CD4-positive, alpha-beta memory T cell (primary cell): ENCODE results near the gene APIP. TPM values are rescaled to one million over a fixed set of nuclear protein-coding genes. Genes with fewer than 3 reads are reported as not detected.

Experiments
- CTCF ChIA-PET: fragments of 350-600 bp; sonication (Branson Sonifier 250); formaldehyde crosslinking; loops from one replicate; lab custom pipeline; 2021; ENCODE audit warnings: inconsistent platforms; ENCODE audit not compliant: partially characterized antibody; lab: Charles Lee
- POLR2A ChIA-PET: fragments of 350-600 bp; sonication (Branson Sonifier 250); formaldehyde crosslinking; loops from one replicate; lab custom pipeline; 2021; ENCODE audit not compliant: partially characterized antibody; lab: Charles Lee
- DNase-seq, 5 donors: peaks; one replicate each; pipeline versions ENCODE4 v3.0.0 to v3.0.0-alpha.2; 2020 to 2022; ENCODE audit warnings: mixed read lengths in 1 of 5
- H3K27ac ChIP-seq: one replicate; pipeline ENCODE4 v1.7.0; 2013; ENCODE audit warnings: low read depth, low read length
- H3K27me3 ChIP-seq: 2 replicates; pipeline ENCODE4 v1.7.0; 2013; ENCODE audit warnings: mild to moderate bottlenecking, low read length, moderate library complexity; ENCODE audit not compliant: insufficient read depth
- H3K36me3 ChIP-seq: 2 replicates; pipeline ENCODE4 v1.7.0; 2013; ENCODE audit warnings: mild to moderate bottlenecking, low read length, moderate library complexity; ENCODE audit not compliant: insufficient read depth
- H3K4me1 ChIP-seq: 2 replicates; pipeline ENCODE4 v1.7.0; 2013; ENCODE audit warnings: mild to moderate bottlenecking, low read length, moderate library complexity; ENCODE audit not compliant: insufficient read depth
- H3K4me3 ChIP-seq, 2 donors: one replicate each; pipeline ENCODE4 v1.7.0; 2013; ENCODE audit warnings: low read length in 2 of 2, mild to moderate bottlenecking in 1 of 2
- H3K9me3 ChIP-seq, 2 donors: one replicate each; pipeline ENCODE4 v1.7.0; 2013; ENCODE audit warnings: low read length in 2 of 2, control low read depth in 1 of 2; ENCODE audit not compliant: control insufficient read depth in 1 of 2
- H3K27ac Mint-ChIP-seq, 7 donors: one replicate each; pipeline ENCODE4 v1.8.0; 2020 to 2021; ENCODE audit warnings: mixed read lengths in 7 of 7, mild to moderate bottlenecking in 6 of 7, inconsistent platforms in 3 of 7, moderate library complexity in 3 of 7
- H3K27me3 Mint-ChIP-seq, 2 donors: one replicate each; pipeline ENCODE4 v1.8.0; 2020 to 2021; ENCODE audit warnings: mixed read lengths in 2 of 2
- H3K36me3 Mint-ChIP-seq, 2 donors: one replicate each; pipeline ENCODE4 v1.8.0; 2020 to 2021; ENCODE audit warnings: mixed read lengths in 2 of 2, inconsistent platforms in 1 of 2, mild to moderate bottlenecking in 1 of 2
- H3K4me1 Mint-ChIP-seq, 4 donors: one replicate each; pipeline ENCODE4 v1.8.0; 2020 to 2021; ENCODE audit warnings: mixed read lengths in 4 of 4, mild to moderate bottlenecking in 1 of 4
- H3K4me3 Mint-ChIP-seq, 8 donors: one replicate each; pipeline ENCODE4 v1.8.0; 2020 to 2021; ENCODE audit warnings: mixed read lengths in 8 of 8, mild to moderate bottlenecking in 7 of 8, moderate library complexity in 6 of 8, inconsistent platforms in 3 of 8
- H3K9me3 Mint-ChIP-seq, 8 donors: one replicate each; pipeline ENCODE4 v1.8.0; 2020 to 2021; ENCODE audit warnings: mixed read lengths in 8 of 8, mild to moderate bottlenecking in 5 of 8, inconsistent platforms in 3 of 8, moderate library complexity in 1 of 8
- intact Hi-C: fragments of 100-400 bp; cut with micrococcal nuclease; formaldehyde crosslinking; loops from one replicate; pipeline ENCODE4 v1.15.1; 2023
- polyA plus RNA-seq, 2 donors: library from polyadenylated mRNA; unstranded; fragments of 300-500 nt; fragmentation: Illumina TruSeq; gene quantifications; one replicate each; pipeline ENCODE4 v1.2.3, GENCODE V29; 2021
- total RNA-seq, 2 experiments: library from RNA; stranded (reverse); gene quantifications; one replicate each; pipeline ENCODE4 v1.2.3, GENCODE V29; 2021

APIP gene
- total and polyA plus RNA-seq, 4 experiments from 2014 or later, result 17.2 to 27.6 (median 18.0) TPM

- Mint-ChIP-seq H3K27me3 (no peaks in the 10 kb centered on the region), H3K4me1 (no peaks in the 10 kb centered on the region), H3K36me3 (no peaks in the 10 kb centered on the region), H3K4me3 (no peak overlapping the region), H3K9me3 (no peaks in the 10 kb centered on the region), H3K27ac (no peak overlapping the region)
- intact Hi-C loops, result no loop called here
- H3K9me3 ChIP-seq, result no peaks in the 10 kb centered on the region
- POLR2A ChIA-PET, result no interaction called here
- H3K27ac ChIP-seq, result no peak overlapping the region
- no peaks in the 10 kb centered on the region for H3K4me1 ChIP-seq
- DNase-seq, result no peak
- no peak overlapping the region for H3K4me3 ChIP-seq
- no peaks in the 10 kb centered on the region for H3K36me3 ChIP-seq
- H3K27me3 ChIP-seq, result no peaks in the 10 kb centered on the region
- CTCF ChIA-PET, result interaction anchor here (0.9 kb wide), 1 partner anchor 124 kb away, joined by 3 read pairs; no protein-coding TSS in a partner anchor
These were observed 56.1 kb downstream of the APIP start for GRCh38 chr11:34860034-34860433.

- intact Hi-C loops, result no loop called here
- ChIA-PET POLR2A (no interaction called here), CTCF (no interaction called here)
- no peaks in the 10 kb centered on the region for H3K36me3 Mint-ChIP-seq
- H3K9me3 Mint-ChIP-seq, result no peaks in the 10 kb centered on the region
- H3K4me3 Mint-ChIP-seq, result no peak overlapping the region
- H3K27ac Mint-ChIP-seq, result no peak overlapping the region
- no peaks in the 10 kb centered on the region for H3K4me1 ChIP-seq
- no peaks in the 10 kb centered on the region for H3K36me3 ChIP-seq
- no peak overlapping the region for H3K4me3 ChIP-seq
- DNase-seq, result no peak
- no peaks in the 10 kb centered on the region for H3K9me3 ChIP-seq
- no peak overlapping the region for H3K27ac ChIP-seq
- H3K4me1 Mint-ChIP-seq, result no peaks in the 10 kb centered on the region
- H3K27me3 Mint-ChIP-seq, result no peaks in the 10 kb centered on the region
- no peaks in the 10 kb centered on the region for H3K27me3 ChIP-seq
These were observed 56.7 kb downstream of the APIP start for GRCh38 chr11:34859496-34859895.

- Histone ChIP-seq H3K4me3 (no peak overlapping the region), H3K27me3 (no peaks in the 10 kb centered on the region), H3K36me3 (no peaks in the 10 kb centered on the region), H3K27ac (no peak overlapping the region), H3K9me3 (no peaks in the 10 kb centered on the region), H3K4me1 (no peaks in the 10 kb centered on the region)
- DNase-seq, result no peak
- Mint-ChIP-seq H3K27ac (no peak overlapping the region), H3K9me3 (no peaks in the 10 kb centered on the region), H3K36me3 (no peaks in the 10 kb centered on the region), H3K4me3 (no peak overlapping the region), H3K27me3 (no peaks in the 10 kb centered on the region), H3K4me1 (no peaks in the 10 kb centered on the region)
- ChIA-PET POLR2A (no interaction called here), CTCF (no interaction called here)
- intact Hi-C loops, result no loop called here
These were observed 58.7 kb downstream of the APIP start for GRCh38 chr11:34857463-34857862.

DNA sequence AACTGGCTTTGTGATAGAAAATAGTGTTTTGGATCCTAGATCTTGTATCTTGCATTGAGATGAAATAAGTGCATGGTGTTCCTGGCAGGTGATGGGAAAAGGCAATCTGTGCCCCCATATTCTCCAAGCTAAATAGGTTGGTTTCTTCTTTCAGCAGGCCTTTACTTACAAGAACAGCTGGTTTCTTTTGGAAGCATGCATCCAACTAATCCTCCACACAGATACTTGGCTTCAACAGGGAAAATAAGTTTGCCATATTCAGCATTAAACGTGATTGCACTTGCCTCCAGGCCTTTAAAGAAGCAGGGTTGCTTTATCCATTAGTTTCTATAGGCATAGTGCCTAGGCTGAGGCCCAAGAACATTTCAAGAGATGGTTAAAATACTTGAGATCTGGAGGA, 59.9 kb downstream of the APIP start:
- no peak overlapping the region for H3K27ac ChIP-seq
- H3K9me3 ChIP-seq, result no peaks in the 10 kb centered on the region
- Mint-ChIP-seq H3K4me1 (no peaks in the 10 kb centered on the region), H3K36me3 (no peaks in the 10 kb centered on the region), H3K27me3 (no peaks in the 10 kb centered on the region), H3K4me3 (no peak overlapping the region), H3K27ac (no peak overlapping the region), H3K9me3 (no peaks in the 10 kb centered on the region)
- ChIA-PET CTCF (interaction anchor here (0.6 kb wide), 1 partner anchor 942 kb away, joined by 3 read pairs; no protein-coding TSS in a partner anchor), POLR2A (no interaction called here)
- H3K4me1 ChIP-seq, result no peaks in the 10 kb centered on the region
- H3K27me3 ChIP-seq, result no peaks in the 10 kb centered on the region
- DNase-seq, result no peak
- intact Hi-C loops, result no loop called here
- no peaks in the 10 kb centered on the region for H3K36me3 ChIP-seq
- H3K4me3 ChIP-seq, result no peak overlapping the region

DNA sequence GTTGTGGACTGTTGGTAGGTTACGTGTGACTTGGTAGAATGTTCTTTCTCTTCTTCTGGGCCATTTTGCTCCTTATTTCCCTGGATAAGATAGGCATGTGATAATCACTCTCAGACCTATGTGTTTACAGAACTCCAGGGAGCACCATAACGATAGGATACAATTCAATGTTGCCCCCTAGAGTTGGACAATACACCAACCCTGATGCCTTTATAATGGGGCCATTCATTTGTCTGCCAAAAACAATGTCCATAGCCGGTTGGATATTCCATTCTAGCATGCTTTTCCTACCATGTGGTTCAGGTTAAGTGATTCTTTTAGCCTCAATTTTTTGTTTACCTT, 60.5 kb downstream of the APIP start:
- no peak for DNase-seq
- no peaks in the 10 kb centered on the region for H3K9me3 ChIP-seq
- H3K4me1 ChIP-seq, result no peaks in the 10 kb centered on the region
- Mint-ChIP-seq H3K9me3 (no peaks in the 10 kb centered on the region), H3K27ac (no peak overlapping the region), H3K27me3 (no peaks in the 10 kb centered on the region), H3K36me3 (no peaks in the 10 kb centered on the region), H3K4me3 (no peak overlapping the region), H3K4me1 (no peaks in the 10 kb centered on the region)
- H3K27ac ChIP-seq, result no peak overlapping the region
- intact Hi-C loops, result no loop called here
- ChIA-PET POLR2A (no interaction called here), CTCF (interaction anchor here (0.6 kb wide), 1 partner anchor 942 kb away, joined by 3 read pairs; no protein-coding TSS in a partner anchor)
- no peaks in the 10 kb centered on the region for H3K36me3 ChIP-seq
- H3K4me3 ChIP-seq, result no peak overlapping the region
- no peaks in the 10 kb centered on the region for H3K27me3 ChIP-seq

DNA sequence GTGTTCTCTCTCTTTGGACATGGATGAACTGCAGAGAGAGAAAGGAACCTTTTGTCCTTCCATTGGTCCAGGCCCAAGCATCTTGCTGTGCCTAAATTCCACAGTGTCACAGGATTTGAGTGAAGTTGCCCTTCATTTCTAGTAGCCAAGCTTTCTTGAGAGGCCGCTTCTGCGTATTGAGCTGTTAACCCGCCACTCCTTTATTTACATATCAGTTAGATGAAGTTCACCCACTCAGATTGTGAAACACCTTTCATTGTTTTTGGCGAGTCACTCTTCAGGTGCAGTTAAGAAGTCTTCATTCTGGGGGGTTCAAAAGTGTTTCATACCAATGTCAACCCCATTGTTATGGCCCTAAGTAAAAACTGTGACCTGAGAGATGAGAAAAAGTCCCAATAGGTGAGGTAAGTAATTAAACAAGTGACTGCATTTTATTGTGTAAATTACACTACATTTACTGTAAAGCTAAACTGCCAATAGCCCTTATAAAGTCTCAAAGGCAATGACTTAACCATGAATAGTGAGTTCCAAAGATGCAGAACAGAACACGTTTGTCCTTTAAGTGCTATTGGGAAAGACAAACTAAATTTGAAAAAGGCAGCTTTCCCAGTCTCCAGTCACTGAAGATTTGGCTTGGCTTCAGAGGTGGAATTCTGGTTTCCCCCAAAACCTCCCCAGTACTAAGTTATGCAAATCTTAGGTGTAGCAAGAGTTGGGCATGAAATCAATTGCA, 61.0 kb downstream of the APIP start:
- no peaks in the 10 kb centered on the region for H3K36me3 ChIP-seq
- Mint-ChIP-seq H3K27ac (no peak overlapping the region), H3K4me3 (no peak overlapping the region), H3K9me3 (no peaks in the 10 kb centered on the region), H3K4me1 (no peaks in the 10 kb centered on the region), H3K36me3 (no peaks in the 10 kb centered on the region), H3K27me3 (no peaks in the 10 kb centered on the region)
- no peak overlapping the region for H3K4me3 ChIP-seq
- intact Hi-C loops, result no loop called here
- ChIA-PET POLR2A (no interaction called here), CTCF (no interaction called here)
- DNase-seq, result no peak
- no peaks in the 10 kb centered on the region for H3K4me1 ChIP-seq
- H3K27me3 ChIP-seq, result no peaks in the 10 kb centered on the region
- H3K27ac ChIP-seq, result no peak overlapping the region
- H3K9me3 ChIP-seq, result no peaks in the 10 kb centered on the region

GRCh38 chr11:34851916-34852315, 64.3 kb downstream of the APIP start:
- Mint-ChIP-seq H3K36me3 (no peaks in the 10 kb centered on the region), H3K27ac (no peak overlapping the region), H3K9me3 (no peaks in the 10 kb centered on the region), H3K27me3 (no peaks in the 10 kb centered on the region), H3K4me3 (no peak overlapping the region), H3K4me1 (no peaks in the 10 kb centered on the region)
- no peak for DNase-seq
- H3K27ac ChIP-seq, result no peak overlapping the region
- H3K27me3 ChIP-seq, result no peaks in the 10 kb centered on the region
- no peaks in the 10 kb centered on the region for H3K9me3 ChIP-seq
- ChIA-PET CTCF (no interaction called here), POLR2A (no interaction called here)
- H3K36me3 ChIP-seq, result no peaks in the 10 kb centered on the region
- no peak overlapping the region for H3K4me3 ChIP-seq
- no peaks in the 10 kb centered on the region for H3K4me1 ChIP-seq
- intact Hi-C loops, result no loop called here
